Esophagus squamous epithelium (tissue), 4 donors: ENCODE measurements around the gene NOTCH2NLA.
"Not testable (repeated sequence)": the region's sequence is repeated elsewhere in the genome, so short reads cannot be mapped to it uniquely, and the experiment has no call there.

Experiments
- POLR2A ChIP-seq, 4 donors: fragments of 450-650 bp; IDR thresholded peaks; one replicate each; pipeline ENCODE4 v1.6.1; 2017; ENCODE audit warnings: antibody characterized with exemption in 4 of 4, mild to moderate bottlenecking in 4 of 4, moderate library complexity in 3 of 4
- TF ChIP-seq, protein P1 (sequence below), 6 experiments: fragments of 450-650 bp in 4 of 6; fragments of 200-600 bp in 2 of 6; sonication (generic) in 2 of 6; IDR thresholded peaks; one replicate each; pipeline ENCODE4 v1.5.1; 2016 to 2019; ENCODE audit warnings: antibody characterized with exemption in 6 of 6, mild to moderate bottlenecking in 4 of 6, moderate library complexity in 4 of 6

DNA sequence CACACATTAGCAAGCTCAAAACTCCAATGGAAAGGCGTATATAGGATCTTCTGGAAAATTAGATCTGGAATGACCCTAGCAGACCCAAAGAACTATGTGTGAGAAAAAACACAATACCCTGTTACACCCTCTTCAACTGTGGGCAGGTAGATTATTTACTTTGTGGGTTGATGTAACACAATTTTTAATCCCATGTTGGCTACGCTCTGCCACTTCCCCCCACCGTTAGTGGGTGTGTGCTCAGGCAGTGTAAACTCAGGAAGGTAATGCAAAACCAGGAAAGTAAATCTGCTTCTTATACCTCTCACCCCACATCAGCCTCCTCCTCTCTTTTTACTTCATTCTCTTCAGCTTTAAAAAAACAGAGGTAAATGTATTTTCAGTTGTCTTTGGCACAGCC, 45.3 kb upstream of the NOTCH2NLA start:
- TF ChIP-seq, protein P1, sequence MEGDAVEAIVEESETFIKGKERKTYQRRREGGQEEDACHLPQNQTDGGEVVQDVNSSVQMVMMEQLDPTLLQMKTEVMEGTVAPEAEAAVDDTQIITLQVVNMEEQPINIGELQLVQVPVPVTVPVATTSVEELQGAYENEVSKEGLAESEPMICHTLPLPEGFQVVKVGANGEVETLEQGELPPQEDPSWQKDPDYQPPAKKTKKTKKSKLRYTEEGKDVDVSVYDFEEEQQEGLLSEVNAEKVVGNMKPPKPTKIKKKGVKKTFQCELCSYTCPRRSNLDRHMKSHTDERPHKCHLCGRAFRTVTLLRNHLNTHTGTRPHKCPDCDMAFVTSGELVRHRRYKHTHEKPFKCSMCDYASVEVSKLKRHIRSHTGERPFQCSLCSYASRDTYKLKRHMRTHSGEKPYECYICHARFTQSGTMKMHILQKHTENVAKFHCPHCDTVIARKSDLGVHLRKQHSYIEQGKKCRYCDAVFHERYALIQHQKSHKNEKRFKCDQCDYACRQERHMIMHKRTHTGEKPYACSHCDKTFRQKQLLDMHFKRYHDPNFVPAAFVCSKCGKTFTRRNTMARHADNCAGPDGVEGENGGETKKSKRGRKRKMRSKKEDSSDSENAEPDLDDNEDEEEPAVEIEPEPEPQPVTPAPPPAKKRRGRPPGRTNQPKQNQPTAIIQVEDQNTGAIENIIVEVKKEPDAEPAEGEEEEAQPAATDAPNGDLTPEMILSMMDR (IDR thresholded peaks at IDR 0.05): not testable (repeated sequence)
- not testable (repeated sequence) for TF ChIP-seq POLR2A (IDR thresholded peaks at IDR 0.05)
